ENCODE measurements around the gene RXFP1. TPM values are rescaled to one million over a fixed set of nuclear protein-coding genes. Genes with fewer than 3 reads are reported as not detected.

RXFP1 gene
- total RNA-seq, 1 experiment from 2014 or later: 0.48 TPM

DNA sequence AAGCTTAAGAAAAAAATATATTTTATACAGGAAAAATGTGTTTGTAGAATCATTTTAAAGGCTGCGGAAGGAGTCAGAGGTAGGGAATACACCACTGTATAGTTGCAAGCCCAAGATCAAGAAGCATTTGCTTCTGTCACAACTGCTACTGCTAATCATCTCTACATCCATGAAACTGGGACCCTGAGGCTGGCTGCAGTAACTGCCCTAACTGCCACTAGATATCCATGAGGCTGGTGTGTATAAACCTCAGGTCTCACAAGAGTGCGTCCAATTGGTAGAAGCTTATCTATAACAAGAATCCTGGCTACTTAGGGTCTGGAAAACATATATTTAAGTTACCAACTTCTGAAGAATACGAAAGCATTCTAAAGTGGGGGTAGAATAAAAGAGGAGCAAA, 69.1 kb downstream of the RXFP1 start:
- Mint-ChIP-seq H3K27ac (no peak overlapping the region), H3K27me3 (ENCODE audit: low read depth) (no peaks in the 10 kb centered on the region), H3K9me3 (peaks cover 7% of the 10 kb centered on the region; the same call in 1 of the 2 replicates), H3K4me1 (no peaks in the 10 kb centered on the region; the same call in 1 of the 2 replicates), H3K36me3 (no peaks in the 10 kb centered on the region), H3K4me3 (no peak overlapping the region)
- TF ChIP-seq, protein P1, sequence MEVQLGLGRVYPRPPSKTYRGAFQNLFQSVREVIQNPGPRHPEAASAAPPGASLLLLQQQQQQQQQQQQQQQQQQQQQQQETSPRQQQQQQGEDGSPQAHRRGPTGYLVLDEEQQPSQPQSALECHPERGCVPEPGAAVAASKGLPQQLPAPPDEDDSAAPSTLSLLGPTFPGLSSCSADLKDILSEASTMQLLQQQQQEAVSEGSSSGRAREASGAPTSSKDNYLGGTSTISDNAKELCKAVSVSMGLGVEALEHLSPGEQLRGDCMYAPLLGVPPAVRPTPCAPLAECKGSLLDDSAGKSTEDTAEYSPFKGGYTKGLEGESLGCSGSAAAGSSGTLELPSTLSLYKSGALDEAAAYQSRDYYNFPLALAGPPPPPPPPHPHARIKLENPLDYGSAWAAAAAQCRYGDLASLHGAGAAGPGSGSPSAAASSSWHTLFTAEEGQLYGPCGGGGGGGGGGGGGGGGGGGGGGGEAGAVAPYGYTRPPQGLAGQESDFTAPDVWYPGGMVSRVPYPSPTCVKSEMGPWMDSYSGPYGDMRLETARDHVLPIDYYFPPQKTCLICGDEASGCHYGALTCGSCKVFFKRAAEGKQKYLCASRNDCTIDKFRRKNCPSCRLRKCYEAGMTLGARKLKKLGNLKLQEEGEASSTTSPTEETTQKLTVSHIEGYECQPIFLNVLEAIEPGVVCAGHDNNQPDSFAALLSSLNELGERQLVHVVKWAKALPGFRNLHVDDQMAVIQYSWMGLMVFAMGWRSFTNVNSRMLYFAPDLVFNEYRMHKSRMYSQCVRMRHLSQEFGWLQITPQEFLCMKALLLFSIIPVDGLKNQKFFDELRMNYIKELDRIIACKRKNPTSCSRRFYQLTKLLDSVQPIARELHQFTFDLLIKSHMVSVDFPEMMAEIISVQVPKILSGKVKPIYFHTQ (CRISPR knock-in tag; IDR thresholded peaks at IDR 0.05): no peak
- TF ChIP-seq RELA (CRISPR knock-in tag; IDR thresholded peaks at IDR 0.05; ENCODE audit: borderline replicate concordance) (no peak), TCF7 (CRISPR knock-in tag; IDR thresholded peaks at IDR 0.05; ENCODE audit: low read depth) (no peak)
- TF ChIP-seq, protein P2, sequence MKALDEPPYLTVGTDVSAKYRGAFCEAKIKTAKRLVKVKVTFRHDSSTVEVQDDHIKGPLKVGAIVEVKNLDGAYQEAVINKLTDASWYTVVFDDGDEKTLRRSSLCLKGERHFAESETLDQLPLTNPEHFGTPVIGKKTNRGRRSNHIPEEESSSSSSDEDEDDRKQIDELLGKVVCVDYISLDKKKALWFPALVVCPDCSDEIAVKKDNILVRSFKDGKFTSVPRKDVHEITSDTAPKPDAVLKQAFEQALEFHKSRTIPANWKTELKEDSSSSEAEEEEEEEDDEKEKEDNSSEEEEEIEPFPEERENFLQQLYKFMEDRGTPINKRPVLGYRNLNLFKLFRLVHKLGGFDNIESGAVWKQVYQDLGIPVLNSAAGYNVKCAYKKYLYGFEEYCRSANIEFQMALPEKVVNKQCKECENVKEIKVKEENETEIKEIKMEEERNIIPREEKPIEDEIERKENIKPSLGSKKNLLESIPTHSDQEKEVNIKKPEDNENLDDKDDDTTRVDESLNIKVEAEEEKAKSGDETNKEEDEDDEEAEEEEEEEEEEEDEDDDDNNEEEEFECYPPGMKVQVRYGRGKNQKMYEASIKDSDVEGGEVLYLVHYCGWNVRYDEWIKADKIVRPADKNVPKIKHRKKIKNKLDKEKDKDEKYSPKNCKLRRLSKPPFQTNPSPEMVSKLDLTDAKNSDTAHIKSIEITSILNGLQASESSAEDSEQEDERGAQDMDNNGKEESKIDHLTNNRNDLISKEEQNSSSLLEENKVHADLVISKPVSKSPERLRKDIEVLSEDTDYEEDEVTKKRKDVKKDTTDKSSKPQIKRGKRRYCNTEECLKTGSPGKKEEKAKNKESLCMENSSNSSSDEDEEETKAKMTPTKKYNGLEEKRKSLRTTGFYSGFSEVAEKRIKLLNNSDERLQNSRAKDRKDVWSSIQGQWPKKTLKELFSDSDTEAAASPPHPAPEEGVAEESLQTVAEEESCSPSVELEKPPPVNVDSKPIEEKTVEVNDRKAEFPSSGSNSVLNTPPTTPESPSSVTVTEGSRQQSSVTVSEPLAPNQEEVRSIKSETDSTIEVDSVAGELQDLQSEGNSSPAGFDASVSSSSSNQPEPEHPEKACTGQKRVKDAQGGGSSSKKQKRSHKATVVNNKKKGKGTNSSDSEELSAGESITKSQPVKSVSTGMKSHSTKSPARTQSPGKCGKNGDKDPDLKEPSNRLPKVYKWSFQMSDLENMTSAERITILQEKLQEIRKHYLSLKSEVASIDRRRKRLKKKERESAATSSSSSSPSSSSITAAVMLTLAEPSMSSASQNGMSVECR (CRISPR knock-in tag; IDR thresholded peaks at IDR 0.05; ENCODE audit: borderline replicate concordance): no peak
- ATAC-seq (no peak), DNase-seq (ENCODE audit: low spot score) (no peak)
- POLR2A ChIA-PET: no interaction called here
- CTCF ChIA-PET: interaction anchor here (0.6 to 1.1 kb wide), 2 partner anchors 11 to 533 kb away, joined by 3 read pairs; no protein-coding TSS in a partner anchor

DNA sequence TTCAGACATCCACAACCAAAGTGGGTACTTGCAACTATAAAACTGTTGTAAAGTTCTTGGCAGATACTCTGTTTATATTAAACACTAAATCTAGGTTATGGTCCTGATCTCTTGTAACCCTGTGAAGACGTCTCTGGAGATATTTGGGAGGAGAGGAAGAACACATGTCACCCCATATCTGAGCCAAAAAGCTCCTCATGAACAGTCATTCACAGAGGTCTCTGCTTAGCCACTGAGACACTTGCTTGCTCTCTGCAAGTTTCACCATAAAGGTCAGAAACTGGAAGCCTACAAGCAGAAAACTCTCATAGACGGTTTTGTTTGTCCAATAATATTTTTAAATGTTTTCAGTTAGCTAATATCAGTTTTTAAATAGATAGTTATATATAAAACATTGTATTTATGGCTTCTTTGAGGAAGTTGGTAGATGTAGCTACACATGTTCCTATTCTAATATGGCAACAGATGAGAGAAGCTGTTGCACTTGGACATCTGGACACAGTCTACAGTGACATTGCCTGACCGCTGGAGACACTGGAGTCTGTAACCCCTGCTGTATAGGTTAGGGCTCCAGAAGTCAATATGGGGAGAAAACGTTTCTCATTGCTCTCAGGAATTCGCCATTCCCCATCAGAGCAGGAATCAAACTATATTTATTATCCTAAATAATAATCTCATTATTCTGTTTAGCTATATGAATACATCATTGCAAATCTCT, 76.4 kb downstream of the RXFP1 start:
- ATAC-seq (no peak), DNase-seq (ENCODE audit: low spot score) (no peak)
- H3K27ac Mint-ChIP-seq: no peak overlapping the region
- ChIA-PET CTCF (interaction anchor here (0.8 to 1.5 kb wide), 2 partner anchors 102 kb away, joined by 3 to 5 read pairs; no protein-coding TSS in a partner anchor), POLR2A (no interaction called here)
- H3K4me3 Mint-ChIP-seq: no peak overlapping the region
- no peaks in the 10 kb centered on the region for H3K9me3 Mint-ChIP-seq
- TF ChIP-seq, protein P3, sequence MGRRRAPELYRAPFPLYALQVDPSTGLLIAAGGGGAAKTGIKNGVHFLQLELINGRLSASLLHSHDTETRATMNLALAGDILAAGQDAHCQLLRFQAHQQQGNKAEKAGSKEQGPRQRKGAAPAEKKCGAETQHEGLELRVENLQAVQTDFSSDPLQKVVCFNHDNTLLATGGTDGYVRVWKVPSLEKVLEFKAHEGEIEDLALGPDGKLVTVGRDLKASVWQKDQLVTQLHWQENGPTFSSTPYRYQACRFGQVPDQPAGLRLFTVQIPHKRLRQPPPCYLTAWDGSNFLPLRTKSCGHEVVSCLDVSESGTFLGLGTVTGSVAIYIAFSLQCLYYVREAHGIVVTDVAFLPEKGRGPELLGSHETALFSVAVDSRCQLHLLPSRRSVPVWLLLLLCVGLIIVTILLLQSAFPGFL (CRISPR knock-in tag; IDR thresholded peaks at IDR 0.05; ENCODE audit: borderline replicate concordance): no peak
- no peak for TF ChIP-seq MYBL2 (CRISPR knock-in tag; IDR thresholded peaks at IDR 0.05)
- no peaks in the 10 kb centered on the region for H3K36me3 Mint-ChIP-seq
- H3K27me3 Mint-ChIP-seq (ENCODE audit: low read depth): no peaks in the 10 kb centered on the region
- H3K4me1 Mint-ChIP-seq: 0 out of 2 replicates have a peak, but pooled peaks cover 4% of the 10 kb centered on the region

DNA sequence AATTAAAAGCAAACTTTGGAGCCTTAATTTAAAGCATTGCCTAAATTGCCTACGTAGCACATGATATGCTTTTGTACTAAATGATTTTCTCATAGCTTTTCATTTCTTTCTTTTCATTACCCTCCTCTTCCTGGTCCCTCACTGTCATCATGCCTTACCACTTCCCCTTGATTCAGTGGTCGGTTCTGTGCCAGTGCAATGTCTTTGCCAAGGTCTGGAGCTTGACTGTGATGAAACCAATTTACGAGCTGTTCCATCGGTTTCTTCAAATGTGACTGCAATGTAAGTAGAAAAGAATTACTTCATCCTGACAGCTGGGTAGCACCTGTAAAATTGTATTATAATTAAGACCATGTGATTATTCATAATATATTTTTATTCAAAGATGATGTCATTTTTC, 77.5 kb downstream of the RXFP1 start:
- Mint-ChIP-seq H3K27me3 (ENCODE audit: low read depth) (no peaks in the 10 kb centered on the region), H3K27ac (no peak overlapping the region), H3K4me3 (no peak overlapping the region), H3K36me3 (no peaks in the 10 kb centered on the region), H3K4me1 (0 out of 2 replicates have a peak, but pooled peaks cover 4% of the 10 kb centered on the region), H3K9me3 (no peaks in the 10 kb centered on the region)
- ATAC-seq (no peak), DNase-seq (ENCODE audit: low spot score) (no peak)
- POLR2A ChIA-PET: no interaction called here
- CTCF ChIA-PET: interaction anchor here (1.5 kb wide), 1 partner anchor 103 kb away, joined by 5 read pairs; no protein-coding TSS in a partner anchor
- TF ChIP-seq FOXK1 (CRISPR knock-in tag; IDR thresholded peaks at IDR 0.05) (no peak), FOXJ3 (CRISPR knock-in tag; IDR thresholded peaks at IDR 0.05; ENCODE audit: borderline replicate concordance) (no peak), NFE2L1 (CRISPR knock-in tag; IDR thresholded peaks at IDR 0.05) (no peak)
- TF ChIP-seq, protein P4, sequence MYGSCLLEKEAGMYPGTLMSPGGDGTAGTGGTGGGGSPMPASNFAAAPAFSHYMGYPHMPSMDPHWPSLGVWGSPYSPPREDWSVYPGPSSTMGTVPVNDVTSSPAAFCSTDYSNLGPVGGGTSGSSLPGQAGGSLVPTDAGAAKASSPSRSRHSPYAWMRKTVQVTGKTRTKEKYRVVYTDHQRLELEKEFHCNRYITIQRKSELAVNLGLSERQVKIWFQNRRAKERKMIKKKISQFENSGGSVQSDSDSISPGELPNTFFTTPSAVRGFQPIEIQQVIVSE (CRISPR knock-in tag; IDR thresholded peaks at IDR 0.05; ENCODE audit: borderline replicate concordance): no peak
- TF ChIP-seq, protein P5, sequence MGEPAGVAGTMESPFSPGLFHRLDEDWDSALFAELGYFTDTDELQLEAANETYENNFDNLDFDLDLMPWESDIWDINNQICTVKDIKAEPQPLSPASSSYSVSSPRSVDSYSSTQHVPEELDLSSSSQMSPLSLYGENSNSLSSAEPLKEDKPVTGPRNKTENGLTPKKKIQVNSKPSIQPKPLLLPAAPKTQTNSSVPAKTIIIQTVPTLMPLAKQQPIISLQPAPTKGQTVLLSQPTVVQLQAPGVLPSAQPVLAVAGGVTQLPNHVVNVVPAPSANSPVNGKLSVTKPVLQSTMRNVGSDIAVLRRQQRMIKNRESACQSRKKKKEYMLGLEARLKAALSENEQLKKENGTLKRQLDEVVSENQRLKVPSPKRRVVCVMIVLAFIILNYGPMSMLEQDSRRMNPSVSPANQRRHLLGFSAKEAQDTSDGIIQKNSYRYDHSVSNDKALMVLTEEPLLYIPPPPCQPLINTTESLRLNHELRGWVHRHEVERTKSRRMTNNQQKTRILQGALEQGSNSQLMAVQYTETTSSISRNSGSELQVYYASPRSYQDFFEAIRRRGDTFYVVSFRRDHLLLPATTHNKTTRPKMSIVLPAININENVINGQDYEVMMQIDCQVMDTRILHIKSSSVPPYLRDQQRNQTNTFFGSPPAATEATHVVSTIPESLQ (CRISPR knock-in tag; IDR thresholded peaks at IDR 0.05): no peak
- TF ChIP-seq, protein P6, sequence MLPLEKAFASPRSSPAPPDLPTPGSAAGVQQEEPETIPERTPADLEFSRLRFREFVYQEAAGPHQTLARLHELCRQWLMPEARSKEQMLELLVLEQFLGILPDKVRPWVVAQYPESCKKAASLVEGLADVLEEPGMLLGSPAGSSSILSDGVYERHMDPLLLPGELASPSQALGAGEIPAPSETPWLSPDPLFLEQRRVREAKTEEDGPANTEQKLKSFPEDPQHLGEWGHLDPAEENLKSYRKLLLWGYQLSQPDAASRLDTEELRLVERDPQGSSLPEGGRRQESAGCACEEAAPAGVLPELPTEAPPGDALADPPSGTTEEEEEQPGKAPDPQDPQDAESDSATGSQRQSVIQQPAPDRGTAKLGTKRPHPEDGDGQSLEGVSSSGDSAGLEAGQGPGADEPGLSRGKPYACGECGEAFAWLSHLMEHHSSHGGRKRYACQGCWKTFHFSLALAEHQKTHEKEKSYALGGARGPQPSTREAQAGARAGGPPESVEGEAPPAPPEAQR (CRISPR knock-in tag; IDR thresholded peaks at IDR 0.05): no peak
- TF ChIP-seq, protein P7, sequence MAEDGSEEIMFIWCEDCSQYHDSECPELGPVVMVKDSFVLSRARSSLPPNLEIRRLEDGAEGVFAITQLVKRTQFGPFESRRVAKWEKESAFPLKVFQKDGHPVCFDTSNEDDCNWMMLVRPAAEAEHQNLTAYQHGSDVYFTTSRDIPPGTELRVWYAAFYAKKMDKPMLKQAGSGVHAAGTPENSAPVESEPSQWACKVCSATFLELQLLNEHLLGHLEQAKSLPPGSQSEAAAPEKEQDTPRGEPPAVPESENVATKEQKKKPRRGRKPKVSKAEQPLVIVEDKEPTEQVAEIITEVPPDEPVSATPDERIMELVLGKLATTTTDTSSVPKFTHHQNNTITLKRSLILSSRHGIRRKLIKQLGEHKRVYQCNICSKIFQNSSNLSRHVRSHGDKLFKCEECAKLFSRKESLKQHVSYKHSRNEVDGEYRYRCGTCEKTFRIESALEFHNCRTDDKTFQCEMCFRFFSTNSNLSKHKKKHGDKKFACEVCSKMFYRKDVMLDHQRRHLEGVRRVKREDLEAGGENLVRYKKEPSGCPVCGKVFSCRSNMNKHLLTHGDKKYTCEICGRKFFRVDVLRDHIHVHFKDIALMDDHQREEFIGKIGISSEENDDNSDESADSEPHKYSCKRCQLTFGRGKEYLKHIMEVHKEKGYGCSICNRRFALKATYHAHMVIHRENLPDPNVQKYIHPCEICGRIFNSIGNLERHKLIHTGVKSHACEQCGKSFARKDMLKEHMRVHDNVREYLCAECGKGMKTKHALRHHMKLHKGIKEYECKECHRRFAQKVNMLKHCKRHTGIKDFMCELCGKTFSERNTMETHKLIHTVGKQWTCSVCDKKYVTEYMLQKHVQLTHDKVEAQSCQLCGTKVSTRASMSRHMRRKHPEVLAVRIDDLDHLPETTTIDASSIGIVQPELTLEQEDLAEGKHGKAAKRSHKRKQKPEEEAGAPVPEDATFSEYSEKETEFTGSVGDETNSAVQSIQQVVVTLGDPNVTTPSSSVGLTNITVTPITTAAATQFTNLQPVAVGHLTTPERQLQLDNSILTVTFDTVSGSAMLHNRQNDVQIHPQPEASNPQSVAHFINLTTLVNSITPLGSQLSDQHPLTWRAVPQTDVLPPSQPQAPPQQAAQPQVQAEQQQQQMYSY (CRISPR knock-in tag; IDR thresholded peaks at IDR 0.05): no peak

Measured in WTC11 (cell line).